ENCODE data around the gene CSTPP1. TPM values are rescaled to one million over a fixed set of nuclear protein-coding genes. Genes with fewer than 3 reads are reported as not detected.

CSTPP1 gene
- polyA plus RNA-seq, 1 donor from 2014 or later, result 46.4 TPM

- no peaks in the 10 kb centered on the region for H3K36me3 ChIP-seq (ENCODE audit: insufficient read depth, low read length)
- H3K9me3 ChIP-seq (ENCODE audit: low read length), result peaks cover 3% of the 10 kb centered on the region
- no peaks in the 10 kb centered on the region for H4K20me1 ChIP-seq (ENCODE audit: insufficient read depth)
- H3K79me2 ChIP-seq (replicated peaks; ENCODE audit: insufficient read depth, low read length), result no peaks in the 10 kb centered on the region
- TF ChIP-seq REST (IDR thresholded peaks at IDR 0.05; ENCODE audit: borderline replicate concordance) (no peak), MXI1 (conservative IDR thresholded peaks at IDR 0.05; ENCODE audit: poor library complexity, severe bottlenecking) (no peak), TAF1 (IDR thresholded peaks at IDR 0.05; ENCODE audit: low read depth) (no peak), CTCF (IDR thresholded peaks at IDR 0.05; ENCODE audit: poor library complexity, severe bottlenecking) (no peak), SMC3 (conservative IDR thresholded peaks at IDR 0.05; ENCODE audit: poor library complexity) (no peak), RAD21 (conservative IDR thresholded peaks at IDR 0.05) (no peak), POLR2AphosphoS5 (IDR thresholded peaks at IDR 0.05) (no peak), EZH2 (IDR thresholded peaks at IDR 0.05; ENCODE audit: borderline replicate concordance, insufficient read depth, low read length, poor library complexity, severe bottlenecking) (no peak), EP300 (conservative IDR thresholded peaks at IDR 0.05; ENCODE audit: poor library complexity, severe bottlenecking) (no peak)
- H3K4me2 ChIP-seq (ENCODE audit: low read length), result no peak overlapping the region
- H3F3A ChIP-seq (ENCODE audit: insufficient read depth, low read length, poor library complexity, severe bottlenecking), result no peaks in the 10 kb centered on the region
- no peak overlapping the region for H3K9ac ChIP-seq (ENCODE audit: low read length)
- no peaks in the 10 kb centered on the region for H3K27me3 ChIP-seq (ENCODE audit: insufficient read depth, low read depth, low read length)
- no peaks in the 10 kb centered on the region for H3K9me2 ChIP-seq (ENCODE audit: insufficient read depth, low read length)
- no peak overlapping the region for H3K4me3 ChIP-seq (ENCODE audit: low read length)
- H2AFZ ChIP-seq (ENCODE audit: low read depth, low read length), result no peak overlapping the region
- no peak overlapping the region for H3K27ac ChIP-seq (ENCODE audit: low read length)
Observed at GRCh38 chr11:47099214-47099917, 162.8 kb downstream of the CSTPP1 start.

- Histone ChIP-seq H3K27ac (ENCODE audit: low read length) (no peak overlapping the region), H2AFZ (ENCODE audit: low read depth, low read length) (no peak overlapping the region), H3K9me2 (ENCODE audit: insufficient read depth, low read length) (no peaks in the 10 kb centered on the region), H3K4me3 (ENCODE audit: low read length) (no peak overlapping the region), H3K27me3 (ENCODE audit: insufficient read depth, low read depth, low read length) (no peaks in the 10 kb centered on the region), H3K79me2 (replicated peaks; ENCODE audit: insufficient read depth, low read length) (no peaks in the 10 kb centered on the region), H3K36me3 (ENCODE audit: insufficient read depth, low read length) (no peaks in the 10 kb centered on the region), H3K4me2 (ENCODE audit: low read length) (no peak overlapping the region), H4K20me1 (ENCODE audit: insufficient read depth) (no peaks in the 10 kb centered on the region), H3K9ac (ENCODE audit: low read length) (no peak overlapping the region), H3F3A (ENCODE audit: insufficient read depth, low read length, poor library complexity, severe bottlenecking) (no peaks in the 10 kb centered on the region), H3K9me3 (ENCODE audit: low read length) (peaks cover 3% of the 10 kb centered on the region)
- TF ChIP-seq REST (IDR thresholded peaks at IDR 0.05; ENCODE audit: borderline replicate concordance), result no peak
Observed at GRCh38 chr11:47099918-47100315, 163.4 kb downstream of the CSTPP1 start.
